Neural cell (in vitro differentiated cells): ENCODE results near the gene MAP3K20.

ENCODE experiments used
- EP300 ChIP-seq: fragments of 450-650 bp; conservative IDR thresholded peaks from 2 replicates; pipeline ENCODE4 v1.6.1; 2014; ENCODE audit warnings: antibody characterized with exemption, mild to moderate bottlenecking, moderate library complexity; ENCODE audit not compliant: poor library complexity, severe bottlenecking
- EZH2 ChIP-seq: fragments of 200-600, 300-800 bp; shearing (Covaris generic), sonication (generic); IDR thresholded peaks from 2 replicates; pipeline ENCODE4 v1.6.1; 2014; ENCODE audit warnings: antibody characterized with exemption, low read length, borderline replicate concordance, mild to moderate bottlenecking; ENCODE audit not compliant: insufficient read depth, poor library complexity, severe bottlenecking
- MXI1 ChIP-seq: fragments of 450-650 bp; conservative IDR thresholded peaks from 2 replicates; pipeline ENCODE4 v1.6.1; 2014; ENCODE audit warnings: antibody characterized with exemption, mild to moderate bottlenecking; ENCODE audit not compliant: poor library complexity, severe bottlenecking
- POLR2AphosphoS5 ChIP-seq: IDR thresholded peaks from 2 replicates; pipeline ENCODE4 v1.6.1; 2012
- SMC3 ChIP-seq: fragments of 450-650 bp; conservative IDR thresholded peaks from 2 replicates; pipeline ENCODE4 v1.6.1; 2014; ENCODE audit warnings: antibody characterized with exemption, mild to moderate bottlenecking, moderate library complexity; ENCODE audit not compliant: poor library complexity
- TAF1 ChIP-seq: IDR thresholded peaks from 2 replicates; pipeline ENCODE4 v1.6.1; 2012; ENCODE audit warnings: low read depth
- TF ChIP-seq, protein P1 (sequence below): fragments of 450-650 bp; IDR thresholded peaks from 2 replicates; pipeline ENCODE4 v1.5.1; 2014; ENCODE audit warnings: antibody characterized with exemption, mild to moderate bottlenecking, moderate library complexity; ENCODE audit not compliant: poor library complexity, severe bottlenecking
- TF ChIP-seq, protein P2 (sequence below): IDR thresholded peaks from 2 replicates; pipeline ENCODE4 v1.6.1; 2012; ENCODE audit warnings: borderline replicate concordance

GRCh38 chr2:173171321-173171720 lies 95.7 kb downstream of the MAP3K20 start:
- TF ChIP-seq, protein P1, sequence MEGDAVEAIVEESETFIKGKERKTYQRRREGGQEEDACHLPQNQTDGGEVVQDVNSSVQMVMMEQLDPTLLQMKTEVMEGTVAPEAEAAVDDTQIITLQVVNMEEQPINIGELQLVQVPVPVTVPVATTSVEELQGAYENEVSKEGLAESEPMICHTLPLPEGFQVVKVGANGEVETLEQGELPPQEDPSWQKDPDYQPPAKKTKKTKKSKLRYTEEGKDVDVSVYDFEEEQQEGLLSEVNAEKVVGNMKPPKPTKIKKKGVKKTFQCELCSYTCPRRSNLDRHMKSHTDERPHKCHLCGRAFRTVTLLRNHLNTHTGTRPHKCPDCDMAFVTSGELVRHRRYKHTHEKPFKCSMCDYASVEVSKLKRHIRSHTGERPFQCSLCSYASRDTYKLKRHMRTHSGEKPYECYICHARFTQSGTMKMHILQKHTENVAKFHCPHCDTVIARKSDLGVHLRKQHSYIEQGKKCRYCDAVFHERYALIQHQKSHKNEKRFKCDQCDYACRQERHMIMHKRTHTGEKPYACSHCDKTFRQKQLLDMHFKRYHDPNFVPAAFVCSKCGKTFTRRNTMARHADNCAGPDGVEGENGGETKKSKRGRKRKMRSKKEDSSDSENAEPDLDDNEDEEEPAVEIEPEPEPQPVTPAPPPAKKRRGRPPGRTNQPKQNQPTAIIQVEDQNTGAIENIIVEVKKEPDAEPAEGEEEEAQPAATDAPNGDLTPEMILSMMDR: no peak
- TF ChIP-seq POLR2AphosphoS5 (no peak), EZH2 (no peak), TAF1 (no peak), EP300 (no peak), MXI1 (no peak), SMC3 (no peak)
- TF ChIP-seq, protein P2, sequence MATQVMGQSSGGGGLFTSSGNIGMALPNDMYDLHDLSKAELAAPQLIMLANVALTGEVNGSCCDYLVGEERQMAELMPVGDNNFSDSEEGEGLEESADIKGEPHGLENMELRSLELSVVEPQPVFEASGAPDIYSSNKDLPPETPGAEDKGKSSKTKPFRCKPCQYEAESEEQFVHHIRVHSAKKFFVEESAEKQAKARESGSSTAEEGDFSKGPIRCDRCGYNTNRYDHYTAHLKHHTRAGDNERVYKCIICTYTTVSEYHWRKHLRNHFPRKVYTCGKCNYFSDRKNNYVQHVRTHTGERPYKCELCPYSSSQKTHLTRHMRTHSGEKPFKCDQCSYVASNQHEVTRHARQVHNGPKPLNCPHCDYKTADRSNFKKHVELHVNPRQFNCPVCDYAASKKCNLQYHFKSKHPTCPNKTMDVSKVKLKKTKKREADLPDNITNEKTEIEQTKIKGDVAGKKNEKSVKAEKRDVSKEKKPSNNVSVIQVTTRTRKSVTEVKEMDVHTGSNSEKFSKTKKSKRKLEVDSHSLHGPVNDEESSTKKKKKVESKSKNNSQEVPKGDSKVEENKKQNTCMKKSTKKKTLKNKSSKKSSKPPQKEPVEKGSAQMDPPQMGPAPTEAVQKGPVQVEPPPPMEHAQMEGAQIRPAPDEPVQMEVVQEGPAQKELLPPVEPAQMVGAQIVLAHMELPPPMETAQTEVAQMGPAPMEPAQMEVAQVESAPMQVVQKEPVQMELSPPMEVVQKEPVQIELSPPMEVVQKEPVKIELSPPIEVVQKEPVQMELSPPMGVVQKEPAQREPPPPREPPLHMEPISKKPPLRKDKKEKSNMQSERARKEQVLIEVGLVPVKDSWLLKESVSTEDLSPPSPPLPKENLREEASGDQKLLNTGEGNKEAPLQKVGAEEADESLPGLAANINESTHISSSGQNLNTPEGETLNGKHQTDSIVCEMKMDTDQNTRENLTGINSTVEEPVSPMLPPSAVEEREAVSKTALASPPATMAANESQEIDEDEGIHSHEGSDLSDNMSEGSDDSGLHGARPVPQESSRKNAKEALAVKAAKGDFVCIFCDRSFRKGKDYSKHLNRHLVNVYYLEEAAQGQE: no peak
